DOHH2 (cell line): ENCODE data around the gene TENT4A.
A peak's percentile ranks its signal among the peaks of the same experiment; 100 is the strongest.

Experiments
- H3F3A ChIP-seq: fragments of 200-600 bp; sonication (generic), shearing (Covaris generic); 2 replicates; pipeline ENCODE4 v1.6.0; 2016; ENCODE audit warnings: antibody characterized with exemption, mild to moderate bottlenecking; ENCODE audit not compliant: control insufficient read depth, insufficient read depth
- H3K27ac ChIP-seq: fragments of 200-600 bp; sonication (generic); 2 replicates; pipeline ENCODE4 v1.5.1; 2014; ENCODE audit warnings: low read depth, mild to moderate bottlenecking, low read length, moderate library complexity
- H3K27me3 ChIP-seq: fragments of 200-600 bp; sonication (generic); 2 replicates; pipeline ENCODE4 v1.6.1; 2014; ENCODE audit warnings: mild to moderate bottlenecking, low read length, mixed read lengths; ENCODE audit not compliant: control insufficient read depth
- H3K36me3 ChIP-seq: fragments of 200-600 bp; sonication (generic); 2 replicates; pipeline ENCODE4 v1.6.1; 2014; ENCODE audit warnings: mild to moderate bottlenecking, low read length, moderate library complexity, mixed read lengths; ENCODE audit not compliant: control insufficient read depth
- H3K4me1 ChIP-seq: fragments of 200-600 bp; sonication (generic); 2 replicates; pipeline ENCODE4 v1.6.1; 2014; ENCODE audit warnings: mild to moderate bottlenecking, low read length, mixed read lengths; ENCODE audit not compliant: control insufficient read depth
- H3K4me2 ChIP-seq: fragments of 200-600 bp; sonication (generic); 2 replicates; pipeline ENCODE4 v1.6.0; 2014; ENCODE audit warnings: mild to moderate bottlenecking, low read length, moderate library complexity
- H3K4me3 ChIP-seq: fragments of 200-600 bp; sonication (generic); 2 replicates; pipeline ENCODE4 v1.5.1; 2014; ENCODE audit warnings: mild to moderate bottlenecking, low read length, mixed read lengths
- H3K79me2 ChIP-seq: fragments of 200-600 bp; sonication (generic); 2 replicates; pipeline ENCODE4 v1.6.1; 2014; ENCODE audit warnings: mild to moderate bottlenecking, low read length, mixed read lengths; ENCODE audit not compliant: control insufficient read depth
- H3K9me2 ChIP-seq: fragments of 200-600 bp; sonication (generic); replicated peaks from 2 replicates; pipeline ENCODE4 v1.6.1; 2014; ENCODE audit warnings: mild to moderate bottlenecking, low read length, mixed read lengths; ENCODE audit not compliant: control insufficient read depth
- H3K9me3 ChIP-seq: fragments of 200-600 bp; sonication (generic); 2 replicates; pipeline ENCODE4 v1.6.1; 2014; ENCODE audit warnings: antibody characterized with exemption, low read length, mixed read lengths; ENCODE audit not compliant: control insufficient read depth, insufficient read depth
- H4K20me1 ChIP-seq: fragments of 200-600 bp; sonication (generic); 2 replicates; pipeline ENCODE4 v1.6.0; 2014; ENCODE audit warnings: low read depth, mild to moderate bottlenecking, antibody characterized with exemption, low read length, moderate library complexity; ENCODE audit not compliant: control insufficient read depth, insufficient read depth
- EZH2phosphoT487 ChIP-seq: fragments of 200-600 bp; sonication (generic); IDR thresholded peaks from 2 replicates; pipeline ENCODE4 v1.6.1; 2017; ENCODE audit warnings: borderline replicate concordance, mild to moderate bottlenecking, antibody characterized with exemption, low read length, moderate library complexity, mixed read lengths
- TF ChIP-seq, protein P1 (sequence below): fragments of 200-600 bp; sonication (generic); IDR thresholded peaks from one replicate; pipeline ENCODE4 v1.5.1; 2014; ENCODE audit warnings: antibody characterized with exemption, mild to moderate bottlenecking, low read depth, low read length; ENCODE audit not compliant: poor library complexity, severe bottlenecking

Gene TENT4A

DNA sequence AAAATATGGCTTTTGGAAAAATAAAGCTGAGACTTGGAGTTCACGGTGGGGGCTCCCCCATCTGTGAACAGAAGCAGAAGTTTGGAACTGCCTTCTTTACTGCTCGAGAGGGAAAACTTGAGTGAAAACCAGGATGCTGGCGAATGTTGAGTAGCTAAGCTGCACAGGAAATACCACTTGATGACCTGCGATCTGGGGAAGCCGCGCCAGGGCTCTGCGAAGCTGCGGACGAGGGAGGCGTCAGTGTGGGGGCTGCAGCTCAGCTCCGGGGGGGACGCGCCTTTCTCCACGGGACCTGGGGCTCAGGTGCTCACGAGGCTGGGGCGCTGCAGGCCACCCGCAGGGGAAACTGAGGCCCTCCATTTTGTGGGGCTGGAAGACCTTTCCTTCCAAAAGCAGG lies 62.3 kb downstream of the TENT4A start:
- H4K20me1 ChIP-seq, result no peaks in the 10 kb centered on the region
- H3K9me3 ChIP-seq, result no peaks in the 10 kb centered on the region
- TF ChIP-seq, protein P1, sequence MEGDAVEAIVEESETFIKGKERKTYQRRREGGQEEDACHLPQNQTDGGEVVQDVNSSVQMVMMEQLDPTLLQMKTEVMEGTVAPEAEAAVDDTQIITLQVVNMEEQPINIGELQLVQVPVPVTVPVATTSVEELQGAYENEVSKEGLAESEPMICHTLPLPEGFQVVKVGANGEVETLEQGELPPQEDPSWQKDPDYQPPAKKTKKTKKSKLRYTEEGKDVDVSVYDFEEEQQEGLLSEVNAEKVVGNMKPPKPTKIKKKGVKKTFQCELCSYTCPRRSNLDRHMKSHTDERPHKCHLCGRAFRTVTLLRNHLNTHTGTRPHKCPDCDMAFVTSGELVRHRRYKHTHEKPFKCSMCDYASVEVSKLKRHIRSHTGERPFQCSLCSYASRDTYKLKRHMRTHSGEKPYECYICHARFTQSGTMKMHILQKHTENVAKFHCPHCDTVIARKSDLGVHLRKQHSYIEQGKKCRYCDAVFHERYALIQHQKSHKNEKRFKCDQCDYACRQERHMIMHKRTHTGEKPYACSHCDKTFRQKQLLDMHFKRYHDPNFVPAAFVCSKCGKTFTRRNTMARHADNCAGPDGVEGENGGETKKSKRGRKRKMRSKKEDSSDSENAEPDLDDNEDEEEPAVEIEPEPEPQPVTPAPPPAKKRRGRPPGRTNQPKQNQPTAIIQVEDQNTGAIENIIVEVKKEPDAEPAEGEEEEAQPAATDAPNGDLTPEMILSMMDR, result no peak
- TF ChIP-seq EZH2phosphoT487, result no peak

GRCh38 chr5:6780802-6781391 lies 67.7 kb downstream of the TENT4A start:
- H3K4me2 ChIP-seq, result no peak overlapping the region
- H3K4me1 ChIP-seq, result no peaks in the 10 kb centered on the region
- no peaks in the 10 kb centered on the region for H3K9me2 ChIP-seq
- TF ChIP-seq, protein P1, result peak; percentile 83
- TF ChIP-seq EZH2phosphoT487, result no peak
- H3K9me3 ChIP-seq, result no peaks in the 10 kb centered on the region
- H3K36me3 ChIP-seq, result no peaks in the 10 kb centered on the region
- no peaks in the 10 kb centered on the region for H3F3A ChIP-seq
- no peaks in the 10 kb centered on the region for H3K27me3 ChIP-seq
- no peaks in the 10 kb centered on the region for H3K79me2 ChIP-seq
- no peak overlapping the region for H3K4me3 ChIP-seq
- H4K20me1 ChIP-seq, result no peaks in the 10 kb centered on the region
- no peak overlapping the region for H3K27ac ChIP-seq

More for the DNA sequence above, 62.3 kb downstream of the TENT4A start:
- Histone ChIP-seq H3K4me1 (no peaks in the 10 kb centered on the region), H3F3A (no peaks in the 10 kb centered on the region), H3K79me2 (no peaks in the 10 kb centered on the region), H3K27me3 (no peaks in the 10 kb centered on the region), H3K9me2 (no peaks in the 10 kb centered on the region), H3K36me3 (no peaks in the 10 kb centered on the region), H3K4me2 (no peak overlapping the region), H3K27ac (no peak overlapping the region), H3K4me3 (no peak overlapping the region)

DNA sequence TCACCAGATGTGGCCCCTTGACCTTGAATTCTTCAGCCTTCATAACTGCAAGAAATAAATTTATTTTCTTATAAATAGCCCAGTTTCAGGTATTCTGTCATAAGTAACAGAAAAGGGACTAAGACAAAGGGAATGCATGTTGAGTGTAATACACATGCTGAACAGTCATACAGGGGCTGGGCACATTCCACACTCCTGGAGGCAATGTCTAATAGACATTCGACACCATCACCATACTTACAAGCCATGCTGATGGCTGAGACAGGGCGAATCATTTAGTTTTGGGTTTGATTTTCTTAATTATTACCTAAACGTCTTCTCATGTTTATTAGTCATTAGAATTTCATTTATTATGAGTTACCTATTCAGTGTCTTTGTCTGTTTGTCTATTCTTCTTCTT lies 68.5 kb downstream of the TENT4A start:
- Histone ChIP-seq H3K27me3 (no peaks in the 10 kb centered on the region), H3K4me2 (no peak overlapping the region), H3K36me3 (no peaks in the 10 kb centered on the region), H4K20me1 (no peaks in the 10 kb centered on the region), H3F3A (no peaks in the 10 kb centered on the region), H3K27ac (no peak overlapping the region), H3K9me3 (no peaks in the 10 kb centered on the region), H3K9me2 (no peaks in the 10 kb centered on the region), H3K4me1 (no peaks in the 10 kb centered on the region), H3K79me2 (no peaks in the 10 kb centered on the region), H3K4me3 (no peak overlapping the region)
- TF ChIP-seq, protein P1, result no peak
- TF ChIP-seq EZH2phosphoT487, result no peak
